GM12875 (cell line): ENCODE measurements around the gene PRR30.

ENCODE experiments used
- H3K4me3 ChIP-seq: one replicate; pipeline ENCODE4 v1.5.1; 2011; ENCODE audit warnings: low read depth, low read length, control low read depth
- CTCF ChIP-seq: IDR thresholded peaks from 2 replicates; pipeline ENCODE4 v1.5.1; 2011; ENCODE audit warnings: low read depth, mild to moderate bottlenecking, control low read depth, inconsistent platforms, low read length, moderate library complexity, borderline replicate concordance; ENCODE audit not compliant: insufficient read depth

Gene PRR30

GRCh38 chr2:27093430-27094352 is 45.5 kb downstream of the PRR30 start:
- TF ChIP-seq CTCF, result no peak
- no peak overlapping the region for H3K4me3 ChIP-seq

GRCh38 chr2:27092696-27093429 is 46.3 kb downstream of the PRR30 start:
- no peak for TF ChIP-seq CTCF
- H3K4me3 ChIP-seq, result no peak overlapping the region

- no peak for TF ChIP-seq CTCF
- no peak overlapping the region for H3K4me3 ChIP-seq
Observed at GRCh38 chr2:27091746-27092695, 47.2 kb downstream of the PRR30 start.

GRCh38 chr2:27089111-27089954 is 49.9 kb downstream of the PRR30 start:
- TF ChIP-seq CTCF, result no peak
- H3K4me3 ChIP-seq, result no peak overlapping the region

GRCh38 chr2:27088634-27089033 is 50.6 kb downstream of the PRR30 start:
- no peak for TF ChIP-seq CTCF
- H3K4me3 ChIP-seq, result no peak overlapping the region

- TF ChIP-seq CTCF, result no peak
- H3K4me3 ChIP-seq, result no peak overlapping the region
Observed at GRCh38 chr2:27087823-27088410, 51.3 kb downstream of the PRR30 start.
